Hepatocyte (in vitro differentiated cells): ENCODE results near the gene MYBPH.

ENCODE experiments used
- EZH2 ChIP-seq: fragments of 200-600 bp; sonication (generic); IDR thresholded peaks from 2 replicates; pipeline ENCODE4 v1.6.1; 2016; ENCODE audit warnings: antibody characterized with exemption, mild to moderate bottlenecking, borderline replicate concordance
- TF ChIP-seq, protein P1 (sequence below): fragments of 200-600 bp; sonication (generic); IDR thresholded peaks from 2 replicates; pipeline ENCODE4 v1.5.1; 2016; ENCODE audit warnings: antibody characterized with exemption, mild to moderate bottlenecking; ENCODE audit not compliant: poor library complexity

DNA sequence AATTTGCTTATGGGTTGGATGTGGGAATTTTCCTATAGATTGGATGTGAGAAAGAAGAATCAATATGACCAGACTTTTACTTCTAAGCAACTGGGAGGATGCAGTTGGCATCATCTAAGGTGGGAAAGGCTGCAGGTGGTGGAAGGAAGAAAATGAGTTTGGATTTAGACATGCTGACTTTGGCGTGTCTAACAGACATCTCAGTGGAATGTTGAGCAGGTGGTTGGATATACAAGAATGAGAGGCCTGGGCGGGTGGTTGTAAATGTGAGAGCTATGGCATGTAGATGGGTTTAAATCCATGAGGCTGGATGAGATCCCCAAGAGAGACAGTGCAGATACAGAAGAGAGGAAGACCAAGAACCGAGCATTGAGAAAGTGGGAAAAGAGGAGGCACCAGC is 37.6 kb downstream of the MYBPH start:
- TF ChIP-seq, protein P1, sequence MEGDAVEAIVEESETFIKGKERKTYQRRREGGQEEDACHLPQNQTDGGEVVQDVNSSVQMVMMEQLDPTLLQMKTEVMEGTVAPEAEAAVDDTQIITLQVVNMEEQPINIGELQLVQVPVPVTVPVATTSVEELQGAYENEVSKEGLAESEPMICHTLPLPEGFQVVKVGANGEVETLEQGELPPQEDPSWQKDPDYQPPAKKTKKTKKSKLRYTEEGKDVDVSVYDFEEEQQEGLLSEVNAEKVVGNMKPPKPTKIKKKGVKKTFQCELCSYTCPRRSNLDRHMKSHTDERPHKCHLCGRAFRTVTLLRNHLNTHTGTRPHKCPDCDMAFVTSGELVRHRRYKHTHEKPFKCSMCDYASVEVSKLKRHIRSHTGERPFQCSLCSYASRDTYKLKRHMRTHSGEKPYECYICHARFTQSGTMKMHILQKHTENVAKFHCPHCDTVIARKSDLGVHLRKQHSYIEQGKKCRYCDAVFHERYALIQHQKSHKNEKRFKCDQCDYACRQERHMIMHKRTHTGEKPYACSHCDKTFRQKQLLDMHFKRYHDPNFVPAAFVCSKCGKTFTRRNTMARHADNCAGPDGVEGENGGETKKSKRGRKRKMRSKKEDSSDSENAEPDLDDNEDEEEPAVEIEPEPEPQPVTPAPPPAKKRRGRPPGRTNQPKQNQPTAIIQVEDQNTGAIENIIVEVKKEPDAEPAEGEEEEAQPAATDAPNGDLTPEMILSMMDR = no peak
- no peak for TF ChIP-seq EZH2
